ENCODE measurements around the gene CABP2.
A peak's percentile ranks its signal among the peaks of the same experiment; 100 is the strongest.

Gene CABP2

GRCh38 chr11:67507864-67508485 lies 15.3 kb downstream of the CABP2 start, which contains the start of gene CDK2AP2:
TSS of gene CDK2AP2 (minus strand) at chr11:67508162. CDS start at chr11:67508082, 80 bp downstream.
- DNase-seq (ENCODE audit: low spot score), result peak; percentile 99

GRCh38 chr11:67507242-67507863 lies 15.9 kb downstream of the CABP2 start:
- DNase-seq (ENCODE audit: low spot score), result no peak

GRCh38 chr11:67506426-67507051 lies 16.7 kb downstream of the CABP2 start:
- no peak for DNase-seq (ENCODE audit: low spot score)

- peak; percentile 86 for DNase-seq (ENCODE audit: low spot score)
Measured at GRCh38 chr11:67505605-67506396, 17.4 kb downstream of the CABP2 start.

GRCh38 chr11:67504950-67505581 lies 18.2 kb downstream of the CABP2 start, which contains the start of gene PITPNM1:
TSS of gene PITPNM1 (minus strand) at chr11:67505363. CDS start at chr11:67504180, 1,183 bp downstream.
- peak; percentile 81 for DNase-seq (ENCODE audit: low spot score)

GRCh38 chr11:67504005-67504949 lies 19.0 kb downstream of the CABP2 start:
- no peak for DNase-seq (ENCODE audit: low spot score)

- DNase-seq (ENCODE audit: low spot score), result no peak
Measured at GRCh38 chr11:67503119-67504004, 19.9 kb downstream of the CABP2 start.

GRCh38 chr11:67502328-67502979 lies 20.8 kb downstream of the CABP2 start:
- no peak for DNase-seq (ENCODE audit: low spot score)

- DNase-seq (ENCODE audit: low spot score), result no peak
Measured at GRCh38 chr11:67501854-67502253, 21.4 kb downstream of the CABP2 start.

- no peak for DNase-seq (ENCODE audit: low spot score)
Measured at GRCh38 chr11:67500831-67501715, 22.2 kb downstream of the CABP2 start.

- no peak for DNase-seq (ENCODE audit: low spot score)
Measured at GRCh38 chr11:67500484-67500821, 22.8 kb downstream of the CABP2 start.

GRCh38 chr11:67499808-67500483 lies 23.3 kb downstream of the CABP2 start:
- no peak for DNase-seq (ENCODE audit: low spot score)

GRCh38 chr11:67498544-67498972 lies 24.7 kb downstream of the CABP2 start:
- no peak for DNase-seq (ENCODE audit: low spot score)

- DNase-seq (ENCODE audit: low spot score), result no peak
Measured at GRCh38 chr11:67497656-67498291, 25.5 kb downstream of the CABP2 start.

GRCh38 chr11:67496113-67496512 lies 27.1 kb downstream of the CABP2 start:
- DNase-seq (ENCODE audit: low spot score), result no peak

GRCh38 chr11:67495234-67496005 lies 27.8 kb downstream of the CABP2 start:
- no peak for DNase-seq (ENCODE audit: low spot score)
